GM19035 (cell line): ENCODE measurements around the gene KCNQ4.

Experiments
- ATAC-seq: cut with Tn5 transposase; IDR thresholded peaks from one replicate; pipeline ENCODE4 v1.9.1; 2021; ENCODE audit not compliant: unreplicated experiment

Gene KCNQ4

DNA sequence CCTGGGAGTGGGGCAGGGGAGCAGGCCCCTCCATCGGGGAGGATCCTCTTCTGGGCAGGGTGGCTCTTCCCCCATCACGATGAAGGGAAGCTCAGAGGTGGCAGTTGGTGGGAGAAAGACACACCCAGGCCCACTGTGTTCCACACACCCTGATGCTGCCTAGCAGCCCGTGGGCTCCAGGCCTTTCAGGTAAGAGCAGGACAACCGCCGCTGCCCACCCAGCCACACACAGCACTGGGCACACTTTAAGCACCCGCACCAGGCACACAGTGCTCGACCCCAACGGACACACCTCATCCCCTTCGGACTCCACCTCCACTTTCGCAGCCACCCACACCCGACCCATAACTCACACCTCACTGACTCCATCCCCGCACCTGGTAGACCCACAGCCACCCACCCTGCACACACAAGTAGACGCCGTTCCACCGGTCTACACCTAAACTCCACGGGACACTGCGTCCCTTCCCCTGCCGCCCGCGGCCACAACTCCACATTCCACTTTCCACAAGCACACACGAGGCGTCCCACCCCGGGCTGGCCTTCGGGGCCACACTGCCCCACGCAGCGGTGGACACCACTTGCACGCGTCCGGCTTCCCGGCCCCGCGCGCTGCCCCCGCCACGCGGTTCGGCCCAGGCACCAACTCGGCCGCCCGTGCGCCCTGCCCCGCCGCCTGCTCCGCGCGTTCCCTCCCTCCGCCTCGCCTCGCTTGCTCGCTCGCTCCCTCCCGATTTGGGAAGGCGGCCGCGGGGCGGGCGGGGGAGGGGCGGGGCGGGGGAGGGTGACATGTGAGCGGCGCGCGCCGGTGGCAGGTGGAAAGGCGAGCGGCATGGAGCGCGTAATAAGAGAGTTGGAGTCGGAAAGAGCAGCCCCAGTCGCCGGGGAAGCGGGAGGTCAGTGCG is at the start of gene KCNQ4:
Gene KCNQ4 (plus strand): TSS at position 787 of the 905 bp plus-strand sequence. CDS start 307 bp downstream, outside the sequence.
- no peak for ATAC-seq

- no peak for ATAC-seq
Measured at GRCh38 chr1:40734882-40735628, 48.5 kb upstream of the KCNQ4 start.

DNA sequence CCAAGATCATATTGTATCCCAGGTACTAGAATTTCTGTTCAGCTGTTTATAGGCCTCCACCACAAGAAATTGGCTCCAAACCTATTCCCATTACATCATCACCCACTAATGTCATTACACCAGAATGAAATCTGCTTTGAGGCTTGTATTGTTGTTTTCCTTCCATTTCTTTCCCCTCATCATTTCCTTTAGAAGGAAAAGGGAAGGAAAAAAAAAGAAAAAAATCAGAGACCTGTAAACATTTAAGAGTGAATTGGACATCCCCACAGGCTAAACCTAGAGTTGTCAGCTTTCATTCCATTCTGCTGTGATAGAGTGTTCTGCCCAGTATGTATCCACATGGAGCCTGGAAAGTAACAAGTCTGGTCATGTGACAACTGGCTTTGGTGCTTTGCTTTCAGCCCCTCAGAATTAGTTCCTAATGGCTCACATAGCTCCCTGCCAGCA is 47.5 kb upstream of the KCNQ4 start:
- no peak for ATAC-seq

DNA sequence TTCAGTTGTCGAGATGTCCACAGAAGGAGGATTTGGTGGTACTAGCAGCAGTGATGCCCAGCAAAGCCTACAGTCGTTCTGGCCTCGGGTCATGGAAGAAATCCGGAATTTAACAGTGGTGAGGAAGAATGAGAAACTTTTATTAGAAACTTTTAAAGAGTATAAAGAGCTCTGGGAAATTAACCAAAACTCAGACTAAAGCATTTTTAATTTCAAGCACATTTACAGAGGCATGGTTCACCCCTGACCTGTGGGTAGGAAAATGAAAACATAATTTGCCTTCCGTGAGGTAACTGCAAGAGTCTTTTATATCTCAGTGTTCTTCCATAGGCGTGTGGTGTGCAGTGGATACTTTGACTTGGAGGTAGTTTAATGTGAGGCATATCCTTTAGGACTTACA is 44.8 kb upstream of the KCNQ4 start:
- ATAC-seq: no peak

DNA sequence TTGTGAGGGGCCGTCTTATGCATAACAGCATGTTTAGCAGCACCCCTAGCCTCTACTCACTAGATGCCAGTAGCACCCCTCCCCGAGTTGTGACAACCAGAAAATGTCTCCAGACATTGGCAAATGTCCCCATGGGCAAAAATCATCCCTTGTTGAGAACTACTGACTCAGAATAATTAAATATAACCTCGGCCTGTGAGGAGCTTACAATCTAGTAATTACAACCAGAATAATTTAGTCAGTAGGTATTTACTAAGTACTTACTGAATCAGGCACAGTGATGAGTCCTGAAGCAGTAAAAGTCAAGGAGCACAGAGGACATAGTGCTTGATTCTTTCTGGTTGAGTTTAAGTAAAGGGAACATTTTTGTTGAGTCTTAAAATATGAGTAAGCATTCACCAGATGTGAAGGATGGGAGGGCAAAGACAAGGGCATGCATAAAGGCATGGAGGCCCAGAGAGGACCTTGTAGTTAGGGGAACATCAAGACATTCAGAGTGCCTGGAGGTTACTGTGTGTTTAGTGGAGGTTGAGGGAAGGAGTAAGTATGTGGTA is 44.1 kb upstream of the KCNQ4 start:
- ATAC-seq: no peak

DNA sequence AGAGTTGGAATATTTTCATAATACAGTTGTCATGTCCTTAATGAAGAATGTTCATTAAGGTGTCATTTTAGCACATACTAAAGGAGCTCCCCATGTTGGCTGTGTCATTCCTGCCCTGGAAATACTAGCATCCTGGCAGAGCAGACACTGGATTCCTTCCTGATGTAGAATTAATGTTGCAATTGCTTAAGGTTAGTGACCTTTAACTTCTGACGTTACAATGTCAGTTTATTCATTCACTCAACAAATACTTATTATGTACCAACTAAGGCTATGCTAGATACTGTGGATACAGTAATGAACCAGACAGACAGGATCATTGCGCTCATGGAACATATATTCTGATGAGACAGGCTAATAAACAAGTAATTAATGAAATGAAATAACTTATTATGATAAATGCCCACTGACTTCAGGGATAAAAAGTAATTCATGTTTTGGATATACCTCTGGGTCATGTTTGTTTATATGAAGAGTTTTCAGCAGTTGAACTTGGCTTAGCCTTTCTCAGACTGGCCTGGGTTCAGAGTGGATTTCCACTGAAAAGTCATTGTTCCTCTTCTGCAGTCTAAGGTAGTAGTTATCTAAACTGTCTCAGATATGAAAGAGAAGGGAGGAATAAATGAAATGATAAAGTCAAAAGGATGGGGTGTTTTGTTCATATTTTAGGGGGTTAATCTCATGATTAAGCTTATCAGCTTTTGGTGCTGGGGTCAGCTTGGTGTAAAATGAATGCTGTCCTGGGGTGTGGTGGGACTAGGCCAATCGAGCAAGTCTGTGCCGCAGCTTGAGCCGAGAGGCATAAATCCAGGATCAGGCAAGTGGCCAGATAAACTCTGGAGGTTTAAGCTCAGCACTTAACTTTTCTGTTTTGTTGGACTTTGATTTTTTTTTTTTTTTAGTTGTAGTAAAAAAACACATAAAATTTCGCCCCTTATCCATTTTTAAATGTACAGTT is 43.3 kb upstream of the KCNQ4 start:
- no peak for ATAC-seq

- no peak for ATAC-seq
Measured at GRCh38 chr1:40740997-40741736, 42.4 kb upstream of the KCNQ4 start.

- no peak for ATAC-seq
Measured at GRCh38 chr1:40742363-40743061, 41.1 kb upstream of the KCNQ4 start.

DNA sequence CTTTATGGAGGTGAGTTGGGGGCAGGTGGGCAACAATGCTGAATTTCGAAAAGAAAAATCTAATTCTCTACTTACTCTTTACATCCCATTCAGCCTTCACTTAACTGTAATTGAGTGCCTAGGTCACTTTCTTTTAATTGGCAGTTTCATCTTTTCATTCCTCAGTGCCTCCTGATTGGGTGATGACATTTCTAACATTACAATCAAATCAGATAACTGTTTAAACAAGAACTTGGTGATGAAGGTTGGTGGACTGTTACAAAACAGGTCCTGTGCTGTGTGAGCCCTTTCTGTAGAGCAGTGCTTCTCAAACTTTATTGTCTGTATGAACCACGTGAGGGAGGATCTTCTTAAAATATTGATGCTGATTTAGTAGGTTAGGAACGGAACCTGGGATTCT is 40.1 kb upstream of the KCNQ4 start:
- ATAC-seq: no peak

GRCh38 chr1:40743860-40744259 is 39.7 kb upstream of the KCNQ4 start:
- ATAC-seq: no peak

DNA sequence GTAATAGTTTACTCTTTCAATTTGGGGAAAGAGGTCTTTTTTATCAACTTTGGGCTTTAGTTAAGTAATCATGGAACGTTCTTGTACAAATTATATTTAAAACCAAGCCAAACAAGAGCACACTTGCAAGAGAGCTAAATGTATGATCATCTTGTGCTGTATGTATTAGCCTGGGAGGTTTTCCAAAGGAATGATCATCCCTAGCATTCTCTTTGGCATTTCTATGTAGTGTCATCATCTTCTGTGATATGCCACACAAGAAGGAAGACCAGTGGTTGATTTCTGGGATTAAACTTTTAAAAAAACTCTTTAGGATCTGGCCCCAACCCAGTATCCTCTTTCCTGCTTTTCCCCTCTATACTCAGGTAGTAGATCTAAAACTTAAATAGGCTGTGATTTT is 38.4 kb upstream of the KCNQ4 start:
- no peak for ATAC-seq

GRCh38 chr1:40746344-40747090 is 37.1 kb upstream of the KCNQ4 start:
- no peak for ATAC-seq

- no peak for ATAC-seq
Measured at GRCh38 chr1:40748841-40749718, 34.5 kb upstream of the KCNQ4 start.

DNA sequence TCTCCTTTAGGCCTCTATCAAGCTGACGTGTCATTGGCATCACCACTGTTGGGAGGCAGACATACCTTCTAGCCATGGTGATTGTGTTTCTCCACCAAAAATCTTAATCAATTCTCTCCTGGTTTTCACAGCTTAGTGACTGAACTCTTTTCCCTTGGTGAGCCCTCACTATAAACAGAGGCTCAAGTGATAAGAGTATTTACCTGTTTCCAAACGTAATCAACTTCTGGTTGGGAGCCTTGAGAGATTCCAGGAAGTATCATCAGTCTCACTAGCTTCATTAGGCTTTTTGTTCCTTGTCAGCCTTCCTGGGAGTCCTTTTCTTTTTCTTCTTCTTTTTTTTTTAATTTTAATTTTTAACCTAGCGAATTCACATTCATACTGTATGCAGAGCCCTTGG is 33.8 kb upstream of the KCNQ4 start:
- no peak for ATAC-seq

GRCh38 chr1:40750451-40750908 is 33.1 kb upstream of the KCNQ4 start:
- ATAC-seq: no peak

DNA sequence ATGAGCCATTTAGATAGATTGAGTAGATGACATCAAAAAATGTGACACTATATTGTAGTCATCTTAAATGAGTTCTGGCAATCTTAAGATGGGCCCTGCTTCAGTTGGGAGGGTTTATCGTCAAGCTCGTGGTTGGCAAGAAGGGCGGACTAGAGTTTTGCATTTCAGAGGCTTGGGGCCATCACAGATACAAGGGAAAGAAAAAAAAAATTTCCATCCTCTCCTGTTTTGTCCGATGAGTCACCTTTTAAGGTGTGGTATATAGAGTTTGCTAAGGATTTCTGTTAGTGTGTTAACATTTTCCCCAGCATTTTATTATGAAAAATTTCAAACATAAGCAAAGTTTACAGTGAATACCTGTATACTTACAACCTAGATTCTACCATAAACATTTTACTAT is 31.8 kb upstream of the KCNQ4 start:
- no peak for ATAC-seq

GRCh38 chr1:40753142-40753882 is 30.3 kb upstream of the KCNQ4 start:
- ATAC-seq: peak; percentile 57
